HL-60/S4 treated with phorbol 12-myristate 13-acetate at 8.2 ng/mL for 4 days and 3 days (cell line): ENCODE measurements around the gene GRAMD4.

Experiments used
- in situ Hi-C: fragments of 300-500 bp; cut with MboI; formaldehyde crosslinking; loops from 2 replicates; pipeline ENCODE4 v1.15.0; 2022; ENCODE audit warnings: low sequenced_read_pairs

The GRAMD4 gene

DNA sequence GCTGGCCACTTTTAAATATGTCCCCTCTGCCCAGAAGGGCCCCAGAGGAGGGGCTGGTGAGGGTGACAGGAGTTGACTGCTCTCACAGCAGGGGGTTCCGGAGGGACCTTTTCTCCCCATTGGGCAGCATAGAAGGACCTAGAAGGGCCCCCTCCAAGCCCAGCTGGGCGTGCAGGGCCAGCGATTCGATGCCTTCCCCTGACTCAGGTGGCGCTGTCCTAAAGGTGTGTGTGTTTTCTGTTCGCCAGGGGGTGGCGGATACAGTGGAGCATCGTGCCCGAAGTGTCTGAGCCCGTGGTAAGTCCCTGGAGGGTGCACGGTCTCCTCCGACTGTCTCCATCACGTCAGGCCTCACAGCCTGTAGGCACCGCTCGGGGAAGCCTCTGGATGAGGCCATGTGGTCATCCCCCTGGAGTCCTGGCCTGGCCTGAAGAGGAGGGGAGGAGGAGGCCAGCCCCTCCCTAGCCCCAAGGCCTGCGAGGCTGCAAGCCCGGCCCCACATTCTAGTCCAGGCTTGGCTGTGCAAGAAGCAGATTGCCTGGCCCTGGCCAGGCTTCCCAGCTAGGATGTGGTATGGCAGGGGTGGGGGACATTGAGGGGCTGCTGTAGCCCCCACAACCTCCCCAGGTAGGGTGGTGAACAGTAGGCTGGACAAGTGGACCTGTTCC is 46.5 kb downstream of the GRAMD4 start:
- in situ Hi-C loops: no loop called here

DNA sequence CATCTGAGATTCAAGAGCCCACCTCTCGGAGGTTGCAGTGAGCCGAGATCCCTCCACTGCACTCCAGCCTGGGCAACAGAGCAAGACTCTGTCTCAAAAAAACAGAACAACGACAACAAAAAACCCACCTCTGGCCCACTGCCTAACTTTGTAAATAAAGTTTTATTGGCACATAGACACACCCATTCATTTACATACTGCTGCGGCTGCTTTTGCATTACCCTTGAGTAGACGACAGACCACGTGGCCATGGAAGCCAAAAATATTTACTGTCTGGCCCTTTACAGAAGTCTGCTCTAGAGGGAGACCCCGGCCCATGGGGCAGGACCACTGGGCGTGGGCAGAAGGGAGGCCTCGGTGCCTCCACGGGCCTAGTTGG is 47.0 kb downstream of the GRAMD4 start:
- in situ Hi-C loops: no loop called here

DNA sequence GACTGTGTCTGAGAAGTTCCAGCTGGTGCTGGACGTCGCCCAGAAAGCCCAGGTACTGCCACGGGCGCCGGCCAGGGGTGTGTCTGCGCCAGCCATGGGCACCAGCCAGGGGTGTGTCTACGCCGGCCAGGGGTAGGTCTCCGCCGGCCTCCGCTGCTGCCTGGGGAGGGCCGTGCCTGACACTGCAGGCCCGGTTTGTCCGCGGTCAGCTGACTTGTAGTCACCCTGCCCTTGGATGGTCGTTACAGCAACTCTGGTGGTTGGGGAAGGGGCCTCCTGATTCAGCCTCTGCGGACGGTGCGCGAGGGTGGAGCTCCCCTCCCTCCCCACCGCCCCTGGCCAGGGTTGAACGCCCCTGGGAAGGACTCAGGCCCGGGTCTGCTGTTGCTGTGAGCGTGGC is 47.9 kb downstream of the GRAMD4 start:
- in situ Hi-C loops: no loop called here

DNA sequence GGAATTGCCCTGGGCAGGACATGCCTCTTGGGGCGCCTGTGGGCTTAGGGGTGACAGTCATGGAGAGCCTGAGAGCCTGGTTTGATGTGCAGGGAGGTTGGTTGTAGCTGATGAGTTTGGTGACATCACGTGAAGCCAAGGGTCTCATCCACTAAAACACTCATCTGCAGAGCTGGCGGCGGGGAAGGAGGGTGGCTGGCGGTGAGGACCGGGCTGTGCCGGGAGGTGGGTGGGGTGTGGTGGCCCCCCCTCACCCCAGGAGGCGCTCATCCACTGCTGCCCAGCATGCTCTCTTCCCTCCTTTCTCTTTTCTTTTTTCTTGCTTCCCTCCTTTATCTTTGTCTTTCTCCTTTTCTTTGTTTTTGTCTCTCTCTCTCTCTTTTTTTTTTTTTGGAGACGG is 49.0 kb downstream of the GRAMD4 start:
- in situ Hi-C loops: no loop called here

DNA sequence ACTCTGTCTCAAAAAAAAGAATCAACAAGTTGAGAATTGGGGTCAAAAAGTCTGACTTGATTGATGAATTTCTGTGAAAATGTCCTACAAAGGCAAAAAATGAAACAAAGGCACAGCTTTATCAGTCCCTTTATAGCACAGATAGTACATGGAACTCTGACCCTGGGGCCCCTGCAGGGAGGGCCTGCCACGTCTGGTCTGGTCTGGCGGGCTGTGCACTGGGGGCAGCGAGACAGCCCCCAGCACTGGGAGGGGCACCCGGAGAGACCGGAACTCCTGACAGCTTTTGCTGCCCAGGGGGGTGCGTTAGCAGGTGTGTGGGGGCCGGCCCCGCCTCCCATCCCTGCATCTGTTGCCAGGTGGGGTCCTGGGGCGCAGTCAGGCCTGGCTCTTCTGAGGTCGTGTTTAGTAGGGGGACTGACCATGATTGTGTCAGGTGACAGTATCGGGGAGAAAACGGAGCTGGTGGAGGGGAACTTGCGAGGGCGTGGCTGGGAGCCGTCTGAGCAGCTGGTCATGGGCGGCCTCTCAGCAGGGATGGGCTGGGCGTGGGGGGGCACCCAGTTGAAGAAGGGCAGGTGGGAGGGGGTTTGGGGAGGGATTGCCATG is 51.7 kb downstream of the GRAMD4 start:
- in situ Hi-C loops: no loop called here

DNA sequence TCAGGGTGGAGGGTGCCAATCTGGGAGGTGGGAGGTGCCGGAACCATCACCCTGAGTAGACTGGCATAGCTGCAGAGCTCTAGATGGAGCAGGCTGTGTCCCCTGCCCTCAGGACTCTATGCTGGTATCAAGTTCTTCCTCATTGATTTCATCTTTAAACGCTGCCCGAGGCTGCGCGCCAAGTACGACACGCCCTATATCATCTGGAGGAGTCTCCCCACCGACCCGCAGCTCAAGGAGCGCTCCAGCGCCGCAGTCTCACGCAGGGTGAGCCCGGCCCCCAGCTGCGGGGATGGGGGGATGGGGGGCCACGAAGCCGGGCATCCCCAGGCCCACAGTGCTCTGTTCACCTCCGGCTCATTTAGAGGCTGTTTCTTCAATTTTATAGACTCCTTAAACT is 52.5 kb downstream of the GRAMD4 start:
- in situ Hi-C loops: no loop called here

DNA sequence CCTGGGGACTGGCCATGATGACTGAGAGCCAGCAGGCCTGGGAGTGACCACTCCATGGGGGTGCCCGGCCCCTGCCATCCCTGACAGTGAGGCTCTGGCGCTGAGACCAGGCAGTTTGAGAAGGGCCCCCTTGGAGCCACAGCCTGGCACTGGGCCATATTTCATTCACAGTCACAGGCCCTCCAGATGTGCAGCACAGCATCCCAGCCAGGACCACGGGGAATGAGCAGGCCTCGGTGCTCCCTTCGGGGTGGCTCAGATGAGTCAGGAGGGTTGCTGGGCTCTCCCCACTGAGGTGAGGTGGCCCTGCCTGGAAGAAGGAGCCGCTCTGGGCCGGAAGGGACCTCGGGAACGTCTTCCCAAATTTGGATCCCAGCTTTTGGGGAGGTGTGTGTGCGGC is 53.0 kb downstream of the GRAMD4 start:
- in situ Hi-C loops: no loop called here

DNA sequence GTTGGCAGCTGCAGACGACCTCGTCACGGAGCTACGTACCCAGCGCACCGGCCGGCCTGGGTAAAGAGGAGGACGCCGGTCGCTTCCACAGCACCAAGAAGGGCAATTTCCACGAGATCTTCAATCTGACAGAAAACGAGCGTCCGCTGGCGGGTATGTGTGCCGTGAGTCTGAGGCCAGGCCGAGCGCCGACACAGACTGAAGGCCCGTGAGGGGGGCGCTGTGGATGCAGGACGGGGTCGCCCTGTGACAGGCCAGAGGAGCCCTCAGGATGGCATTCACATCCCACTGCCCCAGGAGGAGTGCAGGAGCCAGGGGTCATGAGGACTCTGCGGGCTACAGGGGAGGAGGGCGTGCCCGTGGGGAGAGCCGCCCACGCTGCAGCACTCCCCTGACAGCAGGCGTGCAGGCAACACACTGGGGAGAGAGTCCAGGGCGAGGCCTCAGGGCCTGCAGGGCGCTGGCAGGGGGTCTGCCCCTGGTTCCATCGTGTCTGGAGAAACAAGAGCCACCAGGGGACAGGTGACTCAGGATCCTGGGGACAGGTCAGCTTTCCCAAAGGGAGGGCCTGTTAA is 53.6 kb downstream of the GRAMD4 start:
- in situ Hi-C loops: no loop called here

DNA sequence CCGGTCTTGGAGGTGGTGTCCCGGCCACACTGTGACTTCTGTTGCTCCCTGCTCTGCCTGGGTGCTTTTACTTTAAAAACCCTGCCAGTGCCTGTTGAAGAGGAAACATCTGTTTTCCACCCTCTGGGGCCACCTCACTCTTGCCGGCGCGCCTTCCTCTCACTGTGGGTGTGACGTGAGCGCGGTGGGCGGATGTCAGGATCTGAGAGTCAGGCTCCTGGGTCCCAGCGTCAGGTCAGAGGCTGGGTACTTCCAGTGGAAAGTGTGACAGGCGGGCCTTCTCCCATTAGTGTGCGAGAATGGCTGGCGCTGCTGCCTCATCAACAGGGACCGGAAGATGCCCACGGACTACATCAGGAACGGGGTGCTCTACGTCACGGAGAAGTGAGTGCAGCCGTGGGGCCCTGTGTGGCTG is 54.2 kb downstream of the GRAMD4 start:
- in situ Hi-C loops: no loop called here

DNA sequence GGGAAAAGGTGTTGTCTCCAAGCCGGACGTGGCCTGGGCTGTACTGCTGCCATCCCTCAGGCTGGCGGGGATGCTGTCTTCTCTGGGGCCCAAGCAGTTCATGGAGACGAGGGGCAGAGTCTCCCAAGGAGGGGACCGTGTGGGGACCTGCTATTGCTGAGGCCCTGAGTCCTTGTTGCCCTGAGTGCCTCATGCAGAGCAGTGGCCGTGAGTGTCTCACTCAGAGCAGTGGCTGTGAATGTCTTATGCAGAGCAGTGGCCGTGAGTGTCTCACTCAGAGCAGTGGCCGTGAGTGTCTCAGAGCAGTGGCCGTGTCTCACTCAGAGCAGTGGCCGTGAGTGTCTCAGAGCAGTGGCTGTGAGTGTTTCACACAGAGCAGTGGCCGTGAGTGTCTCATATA is 54.7 kb downstream of the GRAMD4 start:
- in situ Hi-C loops: loop anchor here (25.0 kb wide), 1 partner anchor 313 kb away; no protein-coding TSS in a partner anchor

DNA sequence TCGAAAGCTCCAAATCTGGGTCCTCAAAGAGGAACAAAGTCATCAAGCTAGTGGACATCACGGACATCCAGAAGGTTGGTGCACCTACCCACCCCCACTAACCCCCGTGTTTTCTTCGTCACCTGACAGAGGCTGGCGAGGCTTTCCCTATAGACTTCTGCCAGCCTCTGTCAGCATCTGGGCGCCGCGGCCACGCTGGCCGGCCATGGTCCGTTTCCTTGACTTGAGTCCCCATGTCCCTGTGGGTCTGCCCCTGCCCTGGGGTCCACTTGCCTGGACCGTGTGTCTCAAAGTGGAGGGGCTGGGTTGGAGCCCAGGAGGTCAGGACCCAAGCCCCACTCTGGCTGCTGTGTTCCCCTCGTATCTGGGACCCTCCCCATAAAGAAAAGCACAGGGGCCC is 55.3 kb downstream of the GRAMD4 start:
- in situ Hi-C loops: loop anchor here (25.0 kb wide), 1 partner anchor 313 kb away; no protein-coding TSS in a partner anchor

DNA sequence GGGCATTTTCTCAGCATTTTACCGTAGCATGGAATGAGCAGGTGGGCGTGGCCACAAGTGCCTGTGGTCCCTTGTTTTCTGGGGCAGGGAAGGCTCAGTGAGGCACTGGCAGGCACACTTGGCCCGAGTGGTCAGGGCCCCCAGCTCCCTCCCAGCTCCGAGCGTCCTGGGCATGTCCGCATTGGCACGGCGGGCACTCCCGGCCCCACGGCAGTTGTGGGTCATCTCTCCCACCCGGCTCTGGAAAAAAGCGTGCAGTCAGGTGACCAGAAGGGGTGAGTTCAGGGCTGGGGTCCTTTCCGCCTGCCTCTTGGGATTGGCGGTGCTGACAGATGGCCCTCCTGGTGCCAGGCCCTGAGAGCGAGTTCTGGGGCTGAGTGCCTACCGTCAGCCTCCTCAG is 55.8 kb downstream of the GRAMD4 start:
- in situ Hi-C loops: loop anchor here (25.0 kb wide), 1 partner anchor 314 kb away; no protein-coding TSS in a partner anchor

DNA sequence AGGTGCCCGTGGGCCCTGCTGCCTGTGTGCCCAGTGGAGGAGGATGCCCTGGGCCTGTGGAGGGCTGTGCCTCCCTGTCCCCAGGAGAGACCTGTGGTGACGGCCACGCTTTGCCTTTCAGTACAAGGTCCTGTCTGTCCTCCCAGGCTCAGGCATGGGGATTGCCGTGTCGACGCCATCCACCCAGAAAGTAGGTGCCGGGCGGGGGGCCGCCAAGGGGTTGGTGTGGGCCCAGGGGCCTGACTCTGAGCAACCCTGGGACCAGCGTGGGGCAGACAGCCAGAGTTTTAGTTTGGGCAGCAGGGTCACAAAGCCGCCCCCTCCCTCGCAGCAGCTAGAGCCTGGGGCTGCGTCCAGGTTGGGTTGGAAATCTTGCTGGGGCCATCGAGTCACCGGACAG is 56.3 kb downstream of the GRAMD4 start:
- in situ Hi-C loops: loop anchor here (25.0 kb wide), 1 partner anchor 314 kb away; no protein-coding TSS in a partner anchor

DNA sequence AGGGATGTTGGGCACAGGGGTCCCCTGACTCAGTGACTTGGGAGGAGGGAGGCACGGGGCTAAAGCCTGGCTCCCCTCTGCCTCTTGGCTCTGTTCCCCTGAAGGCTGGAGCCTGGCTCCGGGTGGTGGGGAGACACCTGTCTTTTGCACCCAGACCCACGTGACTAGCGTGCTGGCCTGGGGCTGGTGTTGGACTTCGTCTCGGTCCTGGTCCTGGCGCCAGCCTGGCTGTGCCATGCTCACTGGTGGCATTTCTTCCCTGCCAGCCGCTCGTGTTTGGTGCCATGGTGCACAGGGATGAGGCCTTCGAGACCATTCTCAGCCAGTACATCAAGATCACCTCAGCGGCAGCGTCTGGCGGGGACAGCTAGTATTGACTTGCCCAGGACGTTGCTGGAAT is 56.7 kb downstream of the GRAMD4 start:
- in situ Hi-C loops: loop anchor here (25.0 kb wide), 1 partner anchor 315 kb away; no protein-coding TSS in a partner anchor

DNA sequence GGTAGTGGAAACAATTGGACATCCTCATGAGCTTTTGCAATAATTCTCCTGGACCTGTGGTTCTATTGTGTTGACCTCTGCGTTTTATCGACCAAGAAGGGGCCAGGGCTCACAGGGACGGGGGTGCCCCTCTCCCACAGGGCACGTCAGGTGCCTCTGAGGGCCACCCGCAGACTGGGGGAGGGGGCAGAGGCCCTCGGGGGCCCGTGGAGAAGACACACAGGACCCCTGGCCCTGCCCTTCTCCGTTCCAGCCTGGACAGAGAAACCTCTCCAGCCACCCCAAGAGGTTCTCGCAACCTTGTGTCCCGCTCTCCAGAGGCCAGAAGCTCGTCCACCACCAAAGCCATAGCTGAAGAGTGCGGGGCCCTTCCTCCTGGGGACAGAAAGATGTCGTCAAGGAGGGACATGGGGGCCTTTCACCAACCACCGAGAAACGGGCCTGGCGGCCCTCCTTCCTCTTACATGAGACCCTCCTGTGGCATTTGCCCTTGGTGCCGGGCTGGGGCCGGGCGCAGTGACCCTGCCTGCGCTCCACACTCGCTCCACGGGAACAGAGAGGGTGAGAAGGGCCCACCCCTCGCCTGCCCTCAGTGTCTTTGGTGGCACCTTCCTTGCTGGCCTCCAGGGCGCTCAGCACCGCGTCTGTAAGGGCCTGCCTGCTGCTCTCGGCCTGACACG is 57.3 kb downstream of the GRAMD4 start:
- in situ Hi-C loops: loop anchor here (25.0 kb wide), 1 partner anchor 315 kb away; no protein-coding TSS in a partner anchor

DNA sequence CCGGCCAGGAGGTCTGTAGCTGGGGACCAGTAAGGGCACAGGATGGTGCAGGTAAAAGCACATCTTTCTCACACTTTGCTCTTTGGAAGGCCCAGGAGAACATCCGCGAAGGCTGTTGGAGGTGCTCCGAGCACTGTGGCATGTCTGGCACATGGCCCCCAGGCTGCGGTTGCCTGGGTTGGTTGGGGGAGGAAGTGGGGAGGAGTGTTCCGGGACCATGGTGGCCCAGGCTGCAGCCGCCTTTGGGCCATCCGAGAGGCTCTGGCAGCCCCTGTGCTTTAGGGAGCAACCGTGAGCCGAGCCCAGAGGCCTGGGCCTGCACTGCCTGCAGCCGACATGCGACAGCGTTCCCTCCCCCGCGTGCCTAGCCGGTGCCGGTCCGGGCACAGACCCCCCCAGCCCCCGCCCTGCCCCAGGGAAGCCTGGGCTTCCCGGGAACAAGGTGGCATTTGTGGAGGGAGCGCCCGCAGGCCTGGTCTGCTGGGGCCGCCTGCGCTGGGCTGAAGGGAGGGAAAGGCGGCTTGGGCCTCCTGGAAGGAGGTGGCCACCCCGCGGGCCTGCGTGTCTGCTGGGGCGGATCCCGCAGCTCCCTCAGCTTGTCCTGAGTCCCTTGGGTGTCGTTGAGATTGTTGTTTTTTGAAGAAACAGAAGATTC is 57.9 kb downstream of the GRAMD4 start:
- in situ Hi-C loops: loop anchor here (25.0 kb wide), 1 partner anchor 316 kb away; no protein-coding TSS in a partner anchor

DNA sequence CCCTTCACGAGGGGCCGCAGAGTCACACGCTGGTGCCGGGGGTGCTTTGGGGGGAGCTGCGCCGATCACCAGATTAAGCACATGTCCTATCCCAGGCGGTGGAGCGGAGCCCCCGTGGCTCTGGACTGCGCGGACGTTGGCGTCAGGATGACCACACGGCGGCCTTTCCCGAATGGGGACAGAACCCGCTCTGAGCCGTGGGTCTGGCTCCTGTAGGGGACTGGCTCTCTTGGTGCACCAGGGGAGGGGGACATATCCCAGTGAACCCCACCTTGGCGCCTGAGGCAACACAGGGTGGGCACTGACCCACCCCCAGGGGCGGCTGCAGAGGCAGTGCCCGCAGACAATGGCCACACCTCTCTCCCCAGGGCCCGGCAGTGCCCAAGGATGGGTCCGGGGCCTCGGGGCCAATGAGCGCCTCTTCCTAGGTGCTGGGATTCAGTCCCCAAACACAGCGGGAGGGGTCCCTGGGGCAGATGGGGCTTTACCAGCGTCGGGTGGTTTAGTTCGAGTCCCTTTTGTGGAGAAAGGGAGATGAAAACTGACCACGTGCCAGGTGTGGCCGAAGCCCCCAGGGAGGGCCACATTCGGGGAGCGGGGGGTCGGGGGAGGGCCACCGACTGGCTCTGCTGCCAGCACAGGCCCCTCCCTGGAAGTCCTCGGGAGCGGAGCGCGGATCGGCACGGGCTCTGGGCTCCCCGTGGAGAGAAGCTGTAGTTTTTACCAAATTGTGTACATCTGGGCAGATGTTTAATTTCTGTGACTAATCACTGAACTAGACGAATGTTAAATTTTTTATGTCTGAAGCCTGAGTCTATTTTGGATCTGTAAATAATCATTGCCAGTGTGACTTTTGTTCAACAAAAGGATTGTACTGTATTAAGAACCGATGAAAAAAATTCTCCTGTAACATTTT is 58.9 kb downstream of the GRAMD4 start:
- in situ Hi-C loops: loop anchor here (25.0 kb wide), 1 partner anchor 317 kb away; no protein-coding TSS in a partner anchor

DNA sequence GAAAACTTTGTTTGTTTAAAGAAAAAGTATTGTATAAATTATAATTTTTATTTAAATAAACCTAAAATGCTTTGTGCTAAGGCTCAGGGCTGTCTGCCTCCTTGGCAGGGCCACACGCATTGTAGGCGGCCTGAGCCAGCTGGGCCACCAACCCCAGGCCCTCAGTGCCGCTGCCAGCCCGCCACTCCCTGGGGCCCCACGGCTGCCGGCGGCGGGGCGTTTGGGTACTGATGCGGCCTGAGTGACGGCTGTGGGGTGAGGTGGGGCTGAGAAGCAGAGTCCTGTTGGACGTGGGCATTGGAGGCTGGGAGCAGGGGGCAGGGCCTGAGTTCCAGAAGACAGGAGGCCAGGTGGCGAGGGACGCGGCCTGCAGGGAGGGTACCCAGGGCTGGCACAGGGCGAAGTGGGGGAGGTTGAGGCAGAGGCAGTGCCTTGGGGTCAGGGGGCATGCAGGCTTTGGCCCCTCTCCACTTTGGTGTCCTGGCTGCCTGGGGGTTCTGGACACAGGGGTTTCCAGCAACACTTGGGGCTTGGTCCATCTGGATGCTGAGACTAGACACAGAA is 59.6 kb downstream of the GRAMD4 start:
- in situ Hi-C loops: loop anchor here (10.0 to 25.0 kb wide), 2 partner anchors 115 to 317 kb away; no protein-coding TSS in a partner anchor

DNA sequence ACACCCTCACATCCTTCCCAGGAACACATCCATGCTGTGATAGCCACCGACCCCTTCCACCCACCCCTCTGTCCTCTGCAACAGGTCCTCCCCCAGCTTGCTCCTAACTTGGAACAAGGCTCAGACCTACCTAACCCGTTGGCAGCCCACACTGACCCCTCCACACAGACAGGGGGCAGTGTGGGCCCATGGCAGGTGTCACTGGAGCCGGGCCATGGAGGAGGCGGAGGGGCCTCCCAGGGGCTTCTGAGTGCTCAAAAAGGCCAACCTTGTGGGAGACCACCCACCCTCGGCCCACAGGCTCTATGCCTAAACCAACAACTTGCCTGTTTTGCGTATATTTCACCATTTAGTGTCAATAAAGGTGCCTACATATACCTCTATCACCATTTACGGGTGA is 60.8 kb downstream of the GRAMD4 start:
- in situ Hi-C loops: loop anchor here (10.0 to 25.0 kb wide), 2 partner anchors 116 to 319 kb away; no protein-coding TSS in a partner anchor
